Activated CD4-positive, alpha-beta T cell treated with anti-CD3 and anti-CD28 coated beads for 36 hours (primary cell): ENCODE results near the gene EMB. TPM values are rescaled to one million over a fixed set of nuclear protein-coding genes. Genes with fewer than 3 reads are reported as not detected.
"Not testable (repeated sequence)": the region's sequence is repeated elsewhere in the genome, so short reads cannot be mapped to it uniquely, and the experiment has no call there.

ENCODE experiments used
- ATAC-seq: fragments of 200-7000 bp; cut with Tn5 transposase; one replicate; pipeline ENCODE4 v1.10.0; 2021; ENCODE audit warnings: mild to moderate bottlenecking, moderate library complexity
- CTCF ChIA-PET: fragments of 350-600 bp; sonication (Branson Sonifier 250); formaldehyde crosslinking; loops from one replicate; lab custom pipeline; 2021; ENCODE audit warnings: antibody characterized with exemption; lab: Charles Lee
- POLR2A ChIA-PET: fragments of 350-600 bp; sonication (Branson Sonifier 250); formaldehyde crosslinking; loops from one replicate; lab custom pipeline; 2021; ENCODE audit warnings: antibody characterized with exemption, inconsistent platforms; lab: Charles Lee
- DNase-seq: peaks from one replicate; pipeline ENCODE4 v3.0.0-alpha.2; 2020
- H3K27ac Mint-ChIP-seq: one replicate; pipeline ENCODE4 v1.8.0; 2021; ENCODE audit warnings: mixed read lengths
- H3K27me3 Mint-ChIP-seq: one replicate; pipeline ENCODE4 v1.8.0; 2021; ENCODE audit warnings: mixed read lengths
- H3K36me3 Mint-ChIP-seq: one replicate; pipeline ENCODE4 v1.8.0; 2021; ENCODE audit warnings: low read depth, mixed read lengths
- H3K4me1 Mint-ChIP-seq: one replicate; pipeline ENCODE4 v1.8.0; 2021; ENCODE audit warnings: mixed read lengths
- H3K4me3 Mint-ChIP-seq: one replicate; pipeline ENCODE4 v1.8.0; 2021; ENCODE audit warnings: mild to moderate bottlenecking, moderate library complexity, mixed read lengths
- H3K9me3 Mint-ChIP-seq: one replicate; pipeline ENCODE4 v1.8.0; 2021; ENCODE audit warnings: low read depth, mixed read lengths
- intact Hi-C, 2 experiments: fragments of 100-400 bp; cut with DNase I in 1 of 2; cut with micrococcal nuclease in 1 of 2; formaldehyde crosslinking; loops; one replicate each; pipeline versions ENCODE4 v1.14.2 to v1.15.1; 2022 to 2024; cut with DNase I, micrococcal nuclease
- total RNA-seq, 2 experiments: library from RNA; stranded (reverse); gene quantifications; one replicate each; pipeline ENCODE4 v1.2.3, GENCODE V29; 2021

The EMB gene
- total RNA-seq, 2 experiments from 2014 or later, result 37.4 to 53.0 TPM

DNA sequence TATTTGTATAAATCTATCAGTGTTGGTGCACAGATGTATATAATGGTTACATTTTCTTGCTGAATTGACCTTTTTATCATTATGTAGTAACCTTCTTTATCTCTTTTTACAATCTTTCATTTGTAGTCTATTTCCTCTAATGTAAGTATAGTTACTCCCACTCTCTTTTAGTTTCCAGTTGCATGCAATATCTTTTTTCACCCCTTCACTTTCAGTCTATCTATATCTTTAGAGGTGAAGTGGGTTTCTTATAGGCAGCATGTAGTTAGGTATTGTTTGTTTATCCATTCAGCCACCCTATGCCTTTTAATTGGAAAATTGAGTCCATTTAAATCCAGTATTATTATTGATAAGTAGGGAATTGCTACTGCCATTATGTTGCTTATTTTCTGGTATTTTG lies 6.1 kb upstream of the EMB start:
- Mint-ChIP-seq H3K36me3 (peaks cover 4% of the 10 kb centered on the region), H3K4me1 (peaks cover 49% of the 10 kb centered on the region), H3K27ac (no peak overlapping the region), H3K4me3 (no peak overlapping the region), H3K27me3 (no peaks in the 10 kb centered on the region), H3K9me3 (peaks cover 5% of the 10 kb centered on the region)
- ChIA-PET CTCF (no interaction called here), POLR2A (no interaction called here)
- intact Hi-C loops, result loop anchor here in 1 of 2 experiments (5.0 kb wide), 1 partner anchor 55 kb away; no protein-coding TSS in a partner anchor
- ATAC-seq, result no peak
- DNase-seq, result no peak

DNA sequence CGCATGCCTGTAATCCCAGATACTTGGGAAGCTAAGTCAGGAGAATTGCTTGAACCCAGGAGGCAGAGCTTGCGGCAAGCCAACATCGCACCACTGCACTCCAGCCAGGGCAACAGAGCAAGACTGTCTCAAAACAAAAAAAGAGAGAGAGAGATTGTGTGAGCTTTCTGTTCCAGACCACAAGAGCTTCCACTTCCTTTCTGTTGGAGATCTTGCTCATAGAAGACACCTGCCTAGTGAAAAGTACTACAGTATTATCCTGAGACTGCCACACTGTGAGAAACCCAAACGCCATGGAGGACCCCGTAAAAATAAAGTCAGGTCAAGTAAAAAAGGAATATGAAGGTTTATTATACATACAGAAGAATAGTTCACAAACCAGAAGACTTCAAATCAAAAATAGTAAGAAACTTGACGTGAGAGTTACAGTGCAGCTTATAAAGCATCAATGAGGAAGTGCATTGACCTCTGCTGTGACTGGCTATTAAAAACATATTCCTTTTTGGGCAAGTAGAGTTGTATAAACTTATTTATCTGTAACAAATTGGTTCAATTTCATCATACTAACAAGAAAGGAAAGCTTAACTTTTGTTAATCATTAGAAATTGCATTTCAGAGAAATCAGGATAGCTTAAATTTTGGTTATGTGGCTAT lies 4.3 kb upstream of the EMB start:
- H3K27ac Mint-ChIP-seq, result peak overlapping the region; percentile 71
- DNase-seq (peak; percentile 26), ATAC-seq (peak; percentile 16)
- ChIA-PET CTCF (interaction anchor here (1.1 to 1.8 kb wide), 4 partner anchors 10 to 69 kb away, joined by 3 to 7 read pairs (median 4); no protein-coding TSS in a partner anchor), POLR2A (no interaction called here)
- peaks cover 54% of the 10 kb centered on the region for H3K4me1 Mint-ChIP-seq
- intact Hi-C loops, result loop anchor here in 1 of 2 experiments (5.0 kb wide), 1 partner anchor 57 kb away; no protein-coding TSS in a partner anchor
- H3K36me3 Mint-ChIP-seq, result peaks cover 4% of the 10 kb centered on the region
- peak overlapping the region; percentile 35 for H3K4me3 Mint-ChIP-seq
- H3K9me3 Mint-ChIP-seq, result peaks cover 5% of the 10 kb centered on the region
- H3K27me3 Mint-ChIP-seq, result no peaks in the 10 kb centered on the region

GRCh38 chr5:50442559-50443539 lies 1.8 kb upstream of the EMB start:
- Mint-ChIP-seq H3K4me3 (peak overlapping the region; percentile 23), H3K4me1 (peaks cover 67% of the 10 kb centered on the region), H3K27ac (peak overlapping the region; percentile 4)
- intact Hi-C loops, result loop anchor here (5.0 kb wide), 4 partner anchors 154 to 299 kb away; partner anchors contain the start of gene PARP8 (in 1 of the 2)
- DNase-seq, ATAC-seq, H3K27me3 Mint-ChIP-seq, CTCF ChIA-PET, POLR2A ChIA-PET, H3K36me3 Mint-ChIP-seq, H3K9me3 Mint-ChIP-seq: not testable (repeated sequence)

- peaks cover 10% of the 10 kb centered on the region for H3K36me3 Mint-ChIP-seq
- DNase-seq, result no peak
- ChIA-PET CTCF (interaction anchor here (1.0 to 1.1 kb wide), 2 partner anchors 14 to 310 kb away, joined by 3 read pairs; no protein-coding TSS in a partner anchor), POLR2A (interaction anchor here (0.7 to 1.1 kb wide), 2 partner anchors 226 to 275 kb away, joined by 3 to 4 read pairs; no protein-coding TSS in a partner anchor)
- H3K9me3 Mint-ChIP-seq, result peaks cover 1% of the 10 kb centered on the region
- intact Hi-C loops, result loop anchor here (1.0 to 5.0 kb wide), 7 partner anchors 153 to 309 kb away; partner anchors contain the start of gene PARP8 (in 1 of the 2)
- peak; percentile 13 for ATAC-seq
- H3K4me1 Mint-ChIP-seq, result peaks cover 68% of the 10 kb centered on the region
- H3K4me3 Mint-ChIP-seq, result peak overlapping the region; percentile 90
- H3K27ac Mint-ChIP-seq, result peak overlapping the region; percentile 86
- H3K27me3 Mint-ChIP-seq, result no peaks in the 10 kb centered on the region
Measured at GRCh38 chr5:50441493-50441955, 436 bp upstream of the EMB start.

DNA sequence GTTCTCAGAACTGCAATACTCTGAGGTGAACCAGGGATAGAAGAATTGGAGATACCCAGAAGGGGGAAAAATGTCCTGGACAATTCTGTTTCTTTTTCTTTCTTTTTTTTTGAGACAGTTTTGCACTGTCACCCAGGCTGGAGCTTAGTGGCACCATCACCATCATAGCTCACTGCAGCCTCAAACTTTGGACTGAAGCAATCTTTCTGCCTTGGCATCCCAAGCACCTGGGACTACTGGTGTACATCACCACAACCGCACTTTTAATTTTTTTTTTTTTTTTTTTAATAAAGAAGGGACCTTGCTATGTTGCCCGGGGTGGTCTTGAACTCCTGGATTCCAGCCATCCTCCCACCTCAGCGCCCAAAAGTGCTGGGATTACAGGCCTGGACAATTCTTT lies 1.9 kb downstream of the EMB start:
- CTCF ChIA-PET, result interaction anchor here (0.6 to 1.1 kb wide), 2 partner anchors 10 to 267 kb away, joined by 3 to 4 read pairs; no protein-coding TSS in a partner anchor
- POLR2A ChIA-PET, result interaction anchor here (0.6 kb wide), 1 partner anchor 98 kb away, joined by 5 read pairs; no protein-coding TSS in a partner anchor
- DNase-seq (no peak), ATAC-seq (no peak)
- peak overlapping the region; percentile 90 for H3K4me3 Mint-ChIP-seq
- peaks cover 72% of the 10 kb centered on the region for H3K4me1 Mint-ChIP-seq
- H3K36me3 Mint-ChIP-seq, result peaks cover 12% of the 10 kb centered on the region
- intact Hi-C loops, result no loop called here
- H3K27me3 Mint-ChIP-seq, result no peaks in the 10 kb centered on the region
- H3K27ac Mint-ChIP-seq, result no peak overlapping the region
- no peaks in the 10 kb centered on the region for H3K9me3 Mint-ChIP-seq

DNA sequence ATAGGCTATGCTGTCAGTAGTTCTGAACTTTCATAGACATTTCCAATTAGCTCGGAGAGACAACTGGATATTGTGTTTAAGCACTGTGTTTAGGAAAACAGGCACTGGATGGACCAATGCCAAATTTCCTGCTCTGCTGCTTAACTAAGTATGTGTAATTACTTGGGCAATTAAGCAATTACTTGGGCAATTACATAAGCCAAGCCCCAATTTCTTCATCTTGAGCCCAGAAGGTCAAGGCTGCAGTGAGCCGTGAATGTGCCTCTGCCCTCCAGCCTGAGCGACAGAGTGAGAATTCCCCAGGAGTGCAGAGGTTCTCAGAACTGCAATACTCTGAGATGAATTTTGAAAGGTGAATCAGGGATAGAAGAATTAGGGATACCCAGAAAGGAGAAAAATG lies 3.0 kb downstream of the EMB start:
- ATAC-seq, DNase-seq, CTCF ChIA-PET, H3K27me3 Mint-ChIP-seq, POLR2A ChIA-PET, H3K27ac Mint-ChIP-seq, H3K9me3 Mint-ChIP-seq, intact Hi-C loops: not testable (repeated sequence)
- peaks cover 75% of the 10 kb centered on the region for H3K4me1 Mint-ChIP-seq
- H3K36me3 Mint-ChIP-seq, result peaks cover 12% of the 10 kb centered on the region
- peak overlapping the region; percentile 40 for H3K4me3 Mint-ChIP-seq

- no peaks in the 10 kb centered on the region for H3K27me3 Mint-ChIP-seq
- ATAC-seq, result peak; percentile 90
- DNase-seq, result peak; percentile 21
- H3K4me1 Mint-ChIP-seq, result peaks cover 80% of the 10 kb centered on the region
- H3K4me3 Mint-ChIP-seq, result peak overlapping the region; percentile 41
- POLR2A ChIA-PET, result no interaction called here
- no peaks in the 10 kb centered on the region for H3K9me3 Mint-ChIP-seq
- CTCF ChIA-PET, result interaction anchor here (0.9 kb wide), 1 partner anchor 10 kb away, joined by 4 read pairs; no protein-coding TSS in a partner anchor
- intact Hi-C loops, result no loop called here
- peak overlapping the region; percentile 85 for H3K27ac Mint-ChIP-seq
- H3K36me3 Mint-ChIP-seq, result peaks cover 12% of the 10 kb centered on the region
Measured at GRCh38 chr5:50435168-50435567, 5.9 kb downstream of the EMB start.

GRCh38 chr5:50431133-50431904 lies 9.8 kb downstream of the EMB start:
- ATAC-seq, CTCF ChIA-PET, H3K4me3 Mint-ChIP-seq, POLR2A ChIA-PET, H3K9me3 Mint-ChIP-seq, DNase-seq, H3K27me3 Mint-ChIP-seq, intact Hi-C loops: not testable (repeated sequence)
- H3K4me1 Mint-ChIP-seq, result peaks cover 73% of the 10 kb centered on the region
- peaks cover 18% of the 10 kb centered on the region for H3K36me3 Mint-ChIP-seq
- peak overlapping the region; percentile 14 for H3K27ac Mint-ChIP-seq

DNA sequence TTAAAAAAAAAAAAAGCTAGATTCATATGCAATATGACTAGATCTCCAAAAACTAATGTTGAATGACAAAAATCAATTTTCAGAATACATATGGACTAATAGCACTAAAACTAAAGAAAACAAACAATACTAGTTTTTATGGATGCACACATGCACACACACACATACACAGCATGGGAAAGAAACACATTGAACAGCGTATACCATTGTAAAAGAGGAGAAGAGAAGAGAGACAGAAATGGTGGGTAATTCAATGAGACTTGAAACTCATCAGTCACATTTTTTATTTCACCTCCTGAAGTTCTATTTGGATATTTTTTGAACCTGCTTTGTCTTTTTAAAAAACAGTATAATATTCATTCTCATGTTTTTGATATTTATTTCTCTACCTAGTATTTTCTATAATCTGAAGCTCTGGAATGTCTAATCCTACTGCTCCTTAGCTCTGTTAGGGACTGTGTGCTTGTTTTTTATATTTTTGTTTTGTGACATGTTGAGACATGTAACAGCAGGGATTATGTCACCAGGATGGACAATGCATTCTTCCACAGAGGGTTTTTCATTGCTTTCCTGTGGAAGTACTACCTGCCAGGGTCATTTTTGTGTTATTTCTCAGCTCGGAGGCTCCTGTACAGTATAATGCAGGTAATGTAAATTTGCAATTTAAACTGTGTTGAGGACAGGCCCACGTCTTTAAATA lies 17.8 kb downstream of the EMB start:
- H3K4me3 Mint-ChIP-seq, CTCF ChIA-PET, H3K27me3 Mint-ChIP-seq, intact Hi-C loops, DNase-seq, ATAC-seq, H3K9me3 Mint-ChIP-seq, POLR2A ChIA-PET, H3K27ac Mint-ChIP-seq: not testable (repeated sequence)
- H3K36me3 Mint-ChIP-seq, result peaks cover 52% of the 10 kb centered on the region
- H3K4me1 Mint-ChIP-seq, result peaks cover 50% of the 10 kb centered on the region
